IMR-90 (cell line): ENCODE measurements around the gene GBE1. TPM values are rescaled to one million over a fixed set of nuclear protein-coding genes. Genes with fewer than 3 reads are reported as not detected.

ENCODE experiments used
- ATAC-seq: fragments of 200-7000 bp; cut with Tn5 transposase; 2 replicates; pipeline ENCODE4 v1.9.1; 2020; ENCODE audit warnings: low read depth, mild to moderate bottlenecking, moderate library complexity
- BruUV-seq: library from RNA; stranded (reverse); fragments of 400-500 nt; replicated peaks from 2 replicates; lab custom pipeline; 2021; lab: Mats Ljungman, UMichigan
- CTCF ChIA-PET: fragments of 300-600 bp; formaldehyde crosslinking; extraction: SDS; loops from one replicate; lab custom pipeline; 2021; ENCODE audit warnings: antibody characterized with exemption; lab: Yijun Ruan, JAX
- POLR2A ChIA-PET: fragments of 300-600 bp; sonication (Branson Sonifier 250); formaldehyde crosslinking; loops from one replicate; lab custom pipeline; 2022; ENCODE audit warnings: antibody characterized with exemption; ENCODE audit not compliant: unreplicated experiment; lab: Charles Lee
- DNase-seq: peaks from one replicate; pipeline ENCODE4 v3.0.0; 2013
- H2AFZ ChIP-seq: replicated peaks from 2 replicates; pipeline ENCODE3; 2013; ENCODE audit warnings: low read length, mild to moderate bottlenecking; ENCODE audit not compliant: poor library complexity
- H2AK5ac ChIP-seq: 2 replicates; pipeline ENCODE4 v1.6.1; 2013; ENCODE audit warnings: low read depth, low read length, inconsistent platforms
- H2AK9ac ChIP-seq: replicated peaks from 2 replicates; pipeline ENCODE3; 2013; ENCODE audit warnings: mild to moderate bottlenecking, low read depth, low read length, moderate library complexity; ENCODE audit not compliant: poor library complexity
- H2BK120ac ChIP-seq: 2 replicates; pipeline ENCODE4 v1.6.1; 2013; ENCODE audit warnings: low read depth, low read length, inconsistent platforms
- H2BK15ac ChIP-seq: 3 replicates; pipeline ENCODE4 v1.6.1; 2013; ENCODE audit warnings: low read depth, low read length, inconsistent platforms
- H2BK20ac ChIP-seq: 2 replicates; pipeline ENCODE4 v1.6.1; 2013; ENCODE audit warnings: low read depth, mild to moderate bottlenecking, inconsistent platforms, low read length, moderate library complexity
- H2BK5ac ChIP-seq: 2 replicates; pipeline ENCODE4 v1.6.1; 2013; ENCODE audit warnings: mild to moderate bottlenecking, low read depth, low read length, inconsistent platforms; ENCODE audit not compliant: poor library complexity, severe bottlenecking
- H3K14ac ChIP-seq: replicated peaks from 2 replicates; pipeline ENCODE4 v1.6.1; 2013; ENCODE audit warnings: low read depth, low read length, inconsistent platforms
- H3K18ac ChIP-seq: 2 replicates; pipeline ENCODE4 v1.6.1; 2013; ENCODE audit warnings: low read depth, low read length, control low read depth
- H3K23ac ChIP-seq: 2 replicates; pipeline ENCODE4 v1.6.1; 2013; ENCODE audit warnings: low read depth, low read length, inconsistent platforms
- H3K27ac ChIP-seq: 2 replicates; pipeline ENCODE4 v1.5.1; 2013; ENCODE audit warnings: mild to moderate bottlenecking, control low read depth, low read length; ENCODE audit not compliant: insufficient read depth
- H3K27me3 ChIP-seq: 2 replicates; pipeline ENCODE4 v1.6.1; 2013; ENCODE audit warnings: low read length; ENCODE audit not compliant: control insufficient read depth, insufficient read depth
- H3K36me3 ChIP-seq: 2 replicates; pipeline ENCODE4 v1.6.1; 2013; ENCODE audit warnings: low read length, mixed read lengths; ENCODE audit not compliant: control insufficient read depth, insufficient read depth
- H3K4ac ChIP-seq: 2 replicates; pipeline ENCODE4 v1.6.1; 2013; ENCODE audit warnings: low read depth, low read length, inconsistent platforms
- H3K4me1 ChIP-seq: 2 replicates; pipeline ENCODE4 v1.6.1; 2013; ENCODE audit warnings: low read length, mixed read lengths; ENCODE audit not compliant: control insufficient read depth, insufficient read depth
- H3K4me2 ChIP-seq: 2 replicates; pipeline ENCODE4 v1.6.1; 2013; ENCODE audit warnings: low read depth, mild to moderate bottlenecking, control low read depth, low read length, moderate library complexity
- H3K4me3 ChIP-seq: 2 replicates; pipeline ENCODE4 v1.5.1; 2013; ENCODE audit warnings: low read depth, mild to moderate bottlenecking, control low read depth, low read length, moderate library complexity; ENCODE audit not compliant: insufficient read depth
- H3K56ac ChIP-seq: 2 replicates; pipeline ENCODE4 v1.6.1; 2013; ENCODE audit warnings: low read length, inconsistent platforms; ENCODE audit not compliant: insufficient read depth; ENCODE audit errors: extremely low read depth
- H3K79me1 ChIP-seq, 2 experiments: 2 replicates each; pipeline ENCODE4 v1.6.1; 2013; ENCODE audit warnings: low read length in 2 of 2, inconsistent platforms in 1 of 2, low read depth in 1 of 2
- H3K9ac ChIP-seq: 2 replicates; pipeline ENCODE4 v1.6.1; 2013; ENCODE audit warnings: low read depth, low read length, control low read depth
- H3K9me1 ChIP-seq: 2 replicates; pipeline ENCODE4 v1.6.1; 2013; ENCODE audit warnings: low read length, inconsistent platforms; ENCODE audit not compliant: insufficient read depth
- H3K9me3 ChIP-seq: 2 replicates; pipeline ENCODE4 v1.6.1; 2013; ENCODE audit warnings: low read length; ENCODE audit not compliant: control insufficient read depth, insufficient read depth
- H4K20me1 ChIP-seq: 2 replicates; pipeline ENCODE4 v1.6.1; 2013; ENCODE audit warnings: low read length, inconsistent platforms; ENCODE audit not compliant: insufficient read depth
- H4K5ac ChIP-seq: 2 replicates; pipeline ENCODE4 v1.6.1; 2013; ENCODE audit warnings: mild to moderate bottlenecking, low read depth, low read length, control low read depth
- H4K8ac ChIP-seq, 2 experiments: 2 replicates each; pipeline ENCODE4 v1.6.1; 2013; ENCODE audit warnings: low read depth in 2 of 2, low read length in 2 of 2, control low read depth in 1 of 2, inconsistent platforms in 1 of 2
- H4K91ac ChIP-seq: 2 replicates; pipeline ENCODE4 v1.6.1; 2013; ENCODE audit warnings: low read depth, low read length, inconsistent platforms; ENCODE audit not compliant: insufficient read depth
- CEBPB ChIP-seq: IDR thresholded peaks from 2 replicates; pipeline ENCODE4 v1.6.1; 2012; ENCODE audit warnings: low read depth, low read length, improper control_type of control experiment
- MAFK ChIP-seq: IDR thresholded peaks from 2 replicates; pipeline ENCODE4 v1.6.1; 2012; ENCODE audit warnings: low read depth, low read length, improper control_type of control experiment
- POLR2A ChIP-seq: IDR thresholded peaks from 2 replicates; pipeline ENCODE4 v1.6.1; 2012; ENCODE audit warnings: mild to moderate bottlenecking, low read depth, low read length
- RAD21 ChIP-seq: IDR thresholded peaks from 2 replicates; pipeline ENCODE4 v1.6.1; 2012; ENCODE audit warnings: low read length, improper control_type of control experiment
- RFX5 ChIP-seq: IDR thresholded peaks from 2 replicates; pipeline ENCODE4 v1.8.0; 2012; ENCODE audit warnings: low read depth, mild to moderate bottlenecking, low read length, moderate library complexity
- WGBS, 2 experiments: methylation state at CpG; one replicate each; pipeline versions ENCODE4 v1.1.5 to v1.1.7; 2013; ENCODE audit warnings: missing lambda C conversion rate in 2 of 2; ENCODE audit not compliant: insufficient read length in 1 of 2; ENCODE audit errors: extremely low coverage in 2 of 2; 5-methylcytosine and 5-hydroxymethylcytosine counted together
- dilution Hi-C: fragments of 300-500 bp; cut with HindIII; formaldehyde crosslinking; loops from one replicate; pipeline ENCODE4 v1.14.3; 2018; ENCODE audit warnings: low sequenced_read_pairs; ENCODE audit not compliant: unreplicated experiment
- in situ Hi-C: fragments of 300-500 bp; cut with MboI; formaldehyde crosslinking; loops from 3 replicates; pipeline ENCODE4 v1.14.3; 2019; ENCODE audit warnings: low sequenced_read_pairs, inconsistent platforms, mixed read lengths
- intact Hi-C: fragments of 100-400 bp; cut with micrococcal nuclease; formaldehyde crosslinking; loops from 2 replicates; pipeline ENCODE4 v1.10.0; 2022
- polyA plus RNA-seq, 3 experiments: library from polyadenylated mRNA; depleted of rRNA; stranded (reverse); fragments of >200 nt; gene quantifications; 2 replicates each; pipeline ENCODE4 v1.2.3, GENCODE V29; 2012; ENCODE audit warnings: low replicate concordance in 1 of 3
- total RNA-seq: library from RNA; depleted of rRNA; stranded (reverse); fragments of >200 nt; gene quantifications from 2 replicates; pipeline ENCODE4 v1.2.3, GENCODE V29; 2012
- TF ChIP-seq, protein P1 (sequence below): fragments of 150-350 bp; IDR thresholded peaks from 2 replicates; pipeline ENCODE4 v1.6.1; 2016; ENCODE audit warnings: low read depth, mild to moderate bottlenecking, low read length, moderate library complexity, borderline replicate concordance
- TF ChIP-seq, protein P2 (sequence below): fragments of 150-350 bp; IDR thresholded peaks from 2 replicates; pipeline ENCODE4 v1.6.1; 2017; ENCODE audit warnings: mild to moderate bottlenecking, antibody characterized with exemption, low read length, low read depth
- TF ChIP-seq, protein P3 (sequence below): conservative IDR thresholded peaks from 2 replicates; pipeline ENCODE4 v1.5.1; 2012; ENCODE audit warnings: mild to moderate bottlenecking, low read depth, low read length, improper control_type of control experiment

The GBE1 gene
- total and polyA plus RNA-seq, 2 of the 4 experiments (the other 2 are of a cell fraction): 36.7 to 90.3 TPM

- Histone ChIP-seq H3K14ac (no peak overlapping the region), H2AK5ac (no peak overlapping the region), H2BK5ac (no peak overlapping the region), H2BK15ac (no peak overlapping the region), H3K18ac (no peak overlapping the region), H4K5ac (no peak overlapping the region), H3K56ac (no peak overlapping the region), H3K27me3 (no peaks in the 10 kb centered on the region), H3K4me2 (no peak overlapping the region), H3K23ac (no peak overlapping the region), H4K91ac (no peak overlapping the region), H3K36me3 (no peaks in the 10 kb centered on the region), H3K79me1 (no peaks in the 10 kb centered on the region), H2BK20ac (no peak overlapping the region), H3K4me3 (no peak overlapping the region), H2BK120ac (no peak overlapping the region), H3K4ac (no peak overlapping the region), H3K9ac (no peak overlapping the region), H4K8ac (no peak overlapping the region), H2AFZ (no peak overlapping the region), H3K27ac (no peak overlapping the region), H4K20me1 (no peaks in the 10 kb centered on the region), H2AK9ac (no peak overlapping the region), H3K4me1 (no peaks in the 10 kb centered on the region), H3K9me1 (no peaks in the 10 kb centered on the region), H3K9me3 (no peaks in the 10 kb centered on the region)
- intact Hi-C loops (no loop called here), in situ Hi-C loops (no loop called here), dilution Hi-C loops (no loop called here)
- CTCF ChIA-PET: interaction anchor here (0.7 kb wide), 1 partner anchor 628 kb away, joined by 3 read pairs; no protein-coding TSS in a partner anchor
- no CpG with 5 or more reads among the region's 1 CpG for WGBS, 2 experiments
- POLR2A ChIA-PET: no interaction called here
- no peak for ATAC-seq
- TF ChIP-seq, protein P1, sequence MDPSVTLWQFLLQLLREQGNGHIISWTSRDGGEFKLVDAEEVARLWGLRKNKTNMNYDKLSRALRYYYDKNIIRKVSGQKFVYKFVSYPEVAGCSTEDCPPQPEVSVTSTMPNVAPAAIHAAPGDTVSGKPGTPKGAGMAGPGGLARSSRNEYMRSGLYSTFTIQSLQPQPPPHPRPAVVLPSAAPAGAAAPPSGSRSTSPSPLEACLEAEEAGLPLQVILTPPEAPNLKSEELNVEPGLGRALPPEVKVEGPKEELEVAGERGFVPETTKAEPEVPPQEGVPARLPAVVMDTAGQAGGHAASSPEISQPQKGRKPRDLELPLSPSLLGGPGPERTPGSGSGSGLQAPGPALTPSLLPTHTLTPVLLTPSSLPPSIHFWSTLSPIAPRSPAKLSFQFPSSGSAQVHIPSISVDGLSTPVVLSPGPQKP: no peak
- TF ChIP-seq, protein P2, sequence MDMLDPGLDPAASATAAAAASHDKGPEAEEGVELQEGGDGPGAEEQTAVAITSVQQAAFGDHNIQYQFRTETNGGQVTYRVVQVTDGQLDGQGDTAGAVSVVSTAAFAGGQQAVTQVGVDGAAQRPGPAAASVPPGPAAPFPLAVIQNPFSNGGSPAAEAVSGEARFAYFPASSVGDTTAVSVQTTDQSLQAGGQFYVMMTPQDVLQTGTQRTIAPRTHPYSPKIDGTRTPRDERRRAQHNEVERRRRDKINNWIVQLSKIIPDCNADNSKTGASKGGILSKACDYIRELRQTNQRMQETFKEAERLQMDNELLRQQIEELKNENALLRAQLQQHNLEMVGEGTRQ: no peak
- TF ChIP-seq POLR2A: no peak
- TF ChIP-seq CEBPB: no peak
- TF ChIP-seq RFX5: no peak
- no peak for TF ChIP-seq MAFK
- TF ChIP-seq, protein P3, sequence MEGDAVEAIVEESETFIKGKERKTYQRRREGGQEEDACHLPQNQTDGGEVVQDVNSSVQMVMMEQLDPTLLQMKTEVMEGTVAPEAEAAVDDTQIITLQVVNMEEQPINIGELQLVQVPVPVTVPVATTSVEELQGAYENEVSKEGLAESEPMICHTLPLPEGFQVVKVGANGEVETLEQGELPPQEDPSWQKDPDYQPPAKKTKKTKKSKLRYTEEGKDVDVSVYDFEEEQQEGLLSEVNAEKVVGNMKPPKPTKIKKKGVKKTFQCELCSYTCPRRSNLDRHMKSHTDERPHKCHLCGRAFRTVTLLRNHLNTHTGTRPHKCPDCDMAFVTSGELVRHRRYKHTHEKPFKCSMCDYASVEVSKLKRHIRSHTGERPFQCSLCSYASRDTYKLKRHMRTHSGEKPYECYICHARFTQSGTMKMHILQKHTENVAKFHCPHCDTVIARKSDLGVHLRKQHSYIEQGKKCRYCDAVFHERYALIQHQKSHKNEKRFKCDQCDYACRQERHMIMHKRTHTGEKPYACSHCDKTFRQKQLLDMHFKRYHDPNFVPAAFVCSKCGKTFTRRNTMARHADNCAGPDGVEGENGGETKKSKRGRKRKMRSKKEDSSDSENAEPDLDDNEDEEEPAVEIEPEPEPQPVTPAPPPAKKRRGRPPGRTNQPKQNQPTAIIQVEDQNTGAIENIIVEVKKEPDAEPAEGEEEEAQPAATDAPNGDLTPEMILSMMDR: no peak
- no peak for TF ChIP-seq RAD21
- BruUV-seq: no TSS peak
- no peak for DNase-seq
These were observed 295.3 kb downstream of the GBE1 start for GRCh38 chr3:81466201-81466560.
